ENCODE results near the gene ADPRS.

Gene ADPRS

DNA sequence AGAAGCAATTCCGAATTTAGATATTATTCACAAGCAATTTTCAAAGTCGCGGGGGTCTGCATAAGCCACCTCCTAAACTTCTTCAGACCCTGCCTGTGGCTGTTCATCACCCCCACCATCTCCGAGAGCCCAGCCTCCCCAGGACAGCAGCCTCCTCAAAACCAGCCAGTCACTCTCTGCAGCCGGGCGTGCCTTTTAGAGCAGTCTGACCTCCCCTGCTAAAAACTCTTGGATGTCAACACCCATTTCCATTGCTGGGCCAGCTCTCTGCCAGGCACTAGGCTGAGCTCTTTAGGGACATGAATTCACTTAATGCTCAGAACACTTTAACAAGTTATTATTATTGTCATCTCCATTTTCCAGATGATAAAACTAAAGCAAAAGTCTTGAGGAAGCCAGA, 11.7 kb downstream of the ADPRS start:
- no peak overlapping the region for H3K9ac ChIP-seq (ENCODE audit: low read length)
- no peaks in the 10 kb centered on the region for H3K4me1 ChIP-seq (ENCODE audit: control insufficient read depth, insufficient read depth, low read length)
- no peaks in the 10 kb centered on the region for H3K27me3 ChIP-seq (ENCODE audit: control insufficient read depth, insufficient read depth, low read length)
- no peaks in the 10 kb centered on the region for H3K36me3 ChIP-seq (ENCODE audit: control insufficient read depth, insufficient read depth, low read length)
- H3K4me3 ChIP-seq (ENCODE audit: low read length): no peak overlapping the region
- no peak overlapping the region for H3K27ac ChIP-seq (ENCODE audit: low read depth, low read length)

DNA sequence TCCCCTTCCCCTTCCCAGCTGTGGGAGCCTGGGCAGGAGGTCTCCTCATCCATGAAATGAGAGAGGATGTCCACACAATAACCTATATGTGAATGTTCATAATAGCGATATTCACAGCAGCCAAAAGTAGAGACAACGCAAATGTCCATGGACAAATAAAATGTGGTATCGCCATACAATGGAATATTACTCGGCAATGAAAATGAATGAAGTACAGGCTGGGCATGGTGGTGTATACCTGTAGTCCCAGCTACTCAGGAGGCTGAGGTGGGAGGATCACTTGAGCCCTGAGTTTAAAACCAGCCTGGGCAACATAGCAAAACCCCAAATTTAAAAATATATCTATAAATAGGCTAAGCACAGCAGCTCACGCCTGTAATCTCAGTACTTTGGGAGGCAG, 12.9 kb downstream of the ADPRS start:
- H3K4me3 ChIP-seq (ENCODE audit: low read length): no peak overlapping the region
- no peak overlapping the region for H3K27ac ChIP-seq (ENCODE audit: low read depth, low read length)

DNA sequence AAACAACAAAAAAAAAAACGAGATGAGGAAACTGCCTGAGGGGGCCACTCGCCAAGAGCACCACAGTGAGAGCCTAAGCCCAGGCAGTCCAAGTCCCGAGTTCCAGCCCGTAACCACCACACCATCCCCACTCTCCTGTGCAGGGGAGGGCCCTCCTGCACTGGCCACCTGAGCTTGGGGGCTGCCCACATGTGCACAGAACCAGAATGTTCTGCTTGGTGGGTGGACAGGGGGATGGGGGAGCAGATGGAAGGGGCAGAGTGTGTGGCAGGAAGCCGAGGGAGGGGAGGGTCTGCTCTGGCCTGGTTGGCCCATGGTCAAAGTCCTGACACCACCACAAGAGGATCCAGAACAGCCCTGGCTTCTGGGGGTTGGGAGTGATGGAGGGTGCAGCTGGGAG, 17.6 kb downstream of the ADPRS start:
- H3K27me3 ChIP-seq (ENCODE audit: control insufficient read depth, insufficient read depth, low read length): no peaks in the 10 kb centered on the region
- H3K27ac ChIP-seq (ENCODE audit: low read depth, low read length): no peak overlapping the region
- H3K36me3 ChIP-seq (ENCODE audit: control insufficient read depth, insufficient read depth, low read length): no peaks in the 10 kb centered on the region
- no peaks in the 10 kb centered on the region for H3K4me1 ChIP-seq (ENCODE audit: control insufficient read depth, insufficient read depth, low read length)
- H3K9ac ChIP-seq (ENCODE audit: low read length): no peak overlapping the region
- no peak overlapping the region for H3K4me3 ChIP-seq (ENCODE audit: low read length)

More for the DNA sequence above, 12.9 kb downstream of the ADPRS start:
- Histone ChIP-seq H3K4me1 (ENCODE audit: control insufficient read depth, insufficient read depth, low read length) (no peaks in the 10 kb centered on the region), H3K36me3 (ENCODE audit: control insufficient read depth, insufficient read depth, low read length) (no peaks in the 10 kb centered on the region), H3K27me3 (ENCODE audit: control insufficient read depth, insufficient read depth, low read length) (no peaks in the 10 kb centered on the region), H3K9ac (ENCODE audit: low read length) (no peak overlapping the region)

DNA sequence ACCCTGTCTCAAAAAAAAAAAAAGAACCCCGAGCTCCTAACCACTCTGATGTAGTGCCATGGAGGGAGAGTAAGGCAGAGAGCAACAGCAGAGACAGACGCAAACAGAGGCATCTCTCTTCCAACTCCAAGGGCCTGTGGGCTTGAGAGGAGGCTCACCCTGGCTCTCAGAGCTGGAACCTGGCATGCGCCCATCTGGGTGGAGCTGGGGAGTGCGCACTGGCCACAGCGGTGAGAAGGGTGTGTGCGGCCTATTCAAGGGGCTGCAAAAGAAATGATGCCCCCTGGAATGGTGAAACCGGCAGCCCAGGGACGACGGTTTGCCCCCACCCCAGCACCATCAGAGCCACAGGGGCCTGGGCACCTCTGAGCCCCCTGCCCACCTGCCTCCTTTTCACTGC, 18.7 kb downstream of the ADPRS start:
- Histone ChIP-seq H3K27ac (ENCODE audit: low read depth, low read length) (no peak overlapping the region), H3K27me3 (ENCODE audit: control insufficient read depth, insufficient read depth, low read length) (no peaks in the 10 kb centered on the region), H3K4me3 (ENCODE audit: low read length) (no peak overlapping the region), H3K36me3 (ENCODE audit: control insufficient read depth, insufficient read depth, low read length) (no peaks in the 10 kb centered on the region), H3K4me1 (ENCODE audit: control insufficient read depth, insufficient read depth, low read length) (no peaks in the 10 kb centered on the region), H3K9ac (ENCODE audit: low read length) (no peak overlapping the region)

DNA sequence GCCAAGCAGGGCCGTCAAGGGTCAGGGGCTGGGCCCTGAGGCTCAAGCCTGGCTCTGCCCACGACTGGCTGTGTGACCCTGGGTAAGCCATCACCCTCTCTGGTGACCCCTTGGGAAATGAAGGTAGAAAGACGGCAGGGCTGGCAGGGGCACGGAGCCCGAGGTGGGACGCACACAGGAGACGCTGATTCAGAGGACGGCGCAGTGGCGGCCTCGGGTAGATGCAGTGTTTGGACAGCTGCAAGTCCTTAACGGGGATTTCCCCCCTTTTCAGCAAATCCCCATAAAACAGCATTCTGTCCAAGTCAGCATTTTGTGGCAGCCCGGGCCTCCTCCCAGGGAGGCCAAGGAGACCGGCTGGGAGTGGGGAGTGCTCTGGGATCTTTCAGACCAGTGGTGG, 19.6 kb downstream of the ADPRS start:
- Histone ChIP-seq H3K27me3 (ENCODE audit: control insufficient read depth, insufficient read depth, low read length) (no peaks in the 10 kb centered on the region), H3K27ac (ENCODE audit: low read depth, low read length) (no peak overlapping the region), H3K36me3 (ENCODE audit: control insufficient read depth, insufficient read depth, low read length) (no peaks in the 10 kb centered on the region), H3K4me1 (ENCODE audit: control insufficient read depth, insufficient read depth, low read length) (no peaks in the 10 kb centered on the region), H3K4me3 (ENCODE audit: low read length) (no peak overlapping the region), H3K9ac (ENCODE audit: low read length) (no peak overlapping the region)

DNA sequence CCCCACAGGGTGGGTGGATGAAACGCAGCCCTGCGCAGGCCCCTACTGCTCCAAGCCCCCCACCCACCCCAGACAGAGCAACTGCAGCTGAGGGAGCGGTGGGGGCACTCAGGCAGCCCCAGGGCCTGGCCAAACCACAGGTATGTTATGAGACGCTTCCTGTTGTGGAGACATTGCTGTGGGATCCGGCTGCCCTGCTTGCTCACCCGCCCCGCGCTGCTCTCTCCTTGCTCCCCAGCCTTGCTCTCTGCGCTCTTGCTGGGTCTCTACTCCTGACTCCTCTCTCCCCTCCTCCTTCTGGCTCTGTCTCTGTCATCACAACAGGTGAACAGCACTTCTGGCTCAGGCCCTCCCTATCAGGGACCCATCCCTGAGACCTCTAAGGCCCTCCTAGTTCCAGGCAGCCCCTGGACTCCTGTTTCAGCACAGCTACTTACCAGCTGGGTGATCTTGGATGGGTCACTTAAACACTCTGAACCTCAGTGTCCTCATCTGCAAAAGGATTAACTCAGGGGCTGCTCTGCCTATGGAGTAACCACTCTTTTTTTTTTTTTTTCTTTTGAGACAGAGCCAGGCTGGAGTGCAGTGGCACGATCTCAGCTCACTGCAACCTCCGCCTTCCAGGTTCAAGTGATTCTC, 20.5 kb downstream of the ADPRS start:
- H3K9ac ChIP-seq (ENCODE audit: low read length): no peak overlapping the region
- no peaks in the 10 kb centered on the region for H3K4me1 ChIP-seq (ENCODE audit: control insufficient read depth, insufficient read depth, low read length)
- no peaks in the 10 kb centered on the region for H3K36me3 ChIP-seq (ENCODE audit: control insufficient read depth, insufficient read depth, low read length)
- H3K4me3 ChIP-seq (ENCODE audit: low read length): no peak overlapping the region
- H3K27me3 ChIP-seq (ENCODE audit: control insufficient read depth, insufficient read depth, low read length): no peaks in the 10 kb centered on the region
- no peak overlapping the region for H3K27ac ChIP-seq (ENCODE audit: low read depth, low read length)

DNA sequence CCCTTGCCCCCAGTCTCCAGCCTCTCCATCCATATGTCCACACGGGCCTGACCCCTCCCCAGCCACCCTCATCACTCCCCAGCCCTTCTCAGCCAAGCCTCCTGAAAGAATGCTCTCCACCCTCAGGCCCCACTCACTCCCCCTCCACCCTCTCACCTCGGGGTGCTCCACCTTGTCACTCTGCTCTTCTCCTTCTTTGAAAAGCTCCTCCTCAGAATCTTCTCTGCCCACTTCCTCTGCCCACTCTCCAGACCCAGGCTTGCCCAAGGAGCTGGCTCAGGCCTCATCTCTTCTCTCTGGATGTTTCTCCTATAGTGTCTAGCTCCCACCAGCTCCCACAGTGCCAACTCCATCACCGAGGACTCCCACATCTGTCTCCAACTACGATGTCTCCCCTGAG, 22.5 kb downstream of the ADPRS start:
- Histone ChIP-seq H3K4me1 (ENCODE audit: control insufficient read depth, insufficient read depth, low read length) (peaks cover 8% of the 10 kb centered on the region), H3K36me3 (ENCODE audit: control insufficient read depth, insufficient read depth, low read length) (no peaks in the 10 kb centered on the region), H3K4me3 (ENCODE audit: low read length) (no peak overlapping the region), H3K9ac (ENCODE audit: low read length) (no peak overlapping the region), H3K27me3 (ENCODE audit: control insufficient read depth, insufficient read depth, low read length) (no peaks in the 10 kb centered on the region), H3K27ac (ENCODE audit: low read depth, low read length) (no peak overlapping the region)

DNA sequence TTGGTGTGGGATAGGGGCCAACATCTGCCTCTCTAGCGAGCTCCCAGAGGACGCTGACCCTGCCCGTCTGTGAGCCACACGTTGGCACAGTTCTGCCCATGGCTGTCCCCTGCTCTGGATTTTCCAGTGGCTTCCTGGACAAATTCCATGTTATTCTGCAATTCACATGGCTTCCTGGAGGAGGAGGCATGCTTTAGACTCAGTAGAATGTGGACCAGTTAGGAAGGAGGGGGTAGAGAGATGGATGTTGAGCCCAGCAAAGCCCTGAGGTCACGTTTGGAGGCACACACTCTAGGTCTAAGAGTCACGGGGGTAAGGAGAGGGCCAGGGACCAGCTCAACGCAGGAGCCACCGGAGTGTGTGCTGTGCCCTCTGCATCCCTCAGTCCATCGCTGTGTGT, 24.1 kb downstream of the ADPRS start:
- H3K9ac ChIP-seq (ENCODE audit: low read length): no peak overlapping the region
- H3K4me3 ChIP-seq (ENCODE audit: low read length): no peak overlapping the region
- H3K36me3 ChIP-seq (ENCODE audit: control insufficient read depth, insufficient read depth, low read length): no peaks in the 10 kb centered on the region
- peaks cover 12% of the 10 kb centered on the region for H3K4me1 ChIP-seq (ENCODE audit: control insufficient read depth, insufficient read depth, low read length)
- no peaks in the 10 kb centered on the region for H3K27me3 ChIP-seq (ENCODE audit: control insufficient read depth, insufficient read depth, low read length)
- no peak overlapping the region for H3K27ac ChIP-seq (ENCODE audit: low read depth, low read length)

DNA sequence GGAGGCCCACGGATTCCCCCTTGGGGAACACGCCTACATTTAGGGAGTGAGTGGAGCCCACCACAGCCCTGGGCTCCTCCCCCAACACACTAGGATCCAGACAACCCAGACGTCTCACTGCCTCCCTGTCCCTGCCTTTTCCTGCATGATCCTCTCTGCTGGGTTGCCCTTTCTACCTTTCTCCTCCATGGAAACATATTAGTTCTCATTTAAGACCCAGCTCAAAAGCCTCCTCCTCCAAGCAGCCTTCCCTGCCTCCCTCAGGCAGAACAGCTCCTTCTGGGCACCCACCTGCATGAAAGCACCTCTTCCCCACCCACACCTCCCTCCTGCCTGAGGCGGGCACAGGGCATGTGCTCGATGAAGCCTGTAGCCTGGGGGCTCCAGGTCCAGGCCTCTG, 25.7 kb downstream of the ADPRS start:
- H3K9ac ChIP-seq (ENCODE audit: low read length): no peak overlapping the region
- H3K4me3 ChIP-seq (ENCODE audit: low read length): no peak overlapping the region
- H3K4me1 ChIP-seq (ENCODE audit: control insufficient read depth, insufficient read depth, low read length): peaks cover 12% of the 10 kb centered on the region
- peak overlapping the region; percentile 74 for H3K27ac ChIP-seq (ENCODE audit: low read depth, low read length)
- no peaks in the 10 kb centered on the region for H3K27me3 ChIP-seq (ENCODE audit: control insufficient read depth, insufficient read depth, low read length)
- H3K36me3 ChIP-seq (ENCODE audit: control insufficient read depth, insufficient read depth, low read length): no peaks in the 10 kb centered on the region

DNA sequence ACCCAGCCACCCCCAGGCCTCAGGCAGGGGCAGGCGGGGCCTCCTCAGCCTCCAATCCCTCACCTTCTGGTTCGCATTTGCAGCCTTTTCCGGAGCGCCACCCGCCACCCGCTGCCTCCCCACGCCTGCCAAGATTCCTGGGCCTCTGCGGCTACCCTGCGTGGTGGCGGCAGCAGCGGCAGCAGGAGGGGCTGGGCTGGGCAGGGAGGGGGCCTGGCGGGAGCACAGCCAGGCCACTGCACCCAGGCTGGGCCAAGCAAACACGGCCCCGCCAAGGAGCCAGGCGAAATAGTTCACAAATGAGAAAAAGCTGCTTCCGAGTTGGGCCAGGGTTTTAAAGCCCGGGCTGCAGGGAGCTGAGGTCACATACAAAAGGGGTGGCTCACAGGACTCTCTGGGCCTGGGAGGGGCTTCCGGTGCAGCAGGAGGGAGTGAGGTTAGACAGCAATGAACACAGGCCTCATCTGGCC, 26.5 kb downstream of the ADPRS start:
- H3K27ac ChIP-seq (ENCODE audit: low read depth, low read length): peak overlapping the region; percentile 74
- H3K4me1 ChIP-seq (ENCODE audit: control insufficient read depth, insufficient read depth, low read length): peaks cover 12% of the 10 kb centered on the region
- no peaks in the 10 kb centered on the region for H3K36me3 ChIP-seq (ENCODE audit: control insufficient read depth, insufficient read depth, low read length)
- H3K9ac ChIP-seq (ENCODE audit: low read length): no peak overlapping the region
- H3K4me3 ChIP-seq (ENCODE audit: low read length): no peak overlapping the region
- no peaks in the 10 kb centered on the region for H3K27me3 ChIP-seq (ENCODE audit: control insufficient read depth, insufficient read depth, low read length)

DNA sequence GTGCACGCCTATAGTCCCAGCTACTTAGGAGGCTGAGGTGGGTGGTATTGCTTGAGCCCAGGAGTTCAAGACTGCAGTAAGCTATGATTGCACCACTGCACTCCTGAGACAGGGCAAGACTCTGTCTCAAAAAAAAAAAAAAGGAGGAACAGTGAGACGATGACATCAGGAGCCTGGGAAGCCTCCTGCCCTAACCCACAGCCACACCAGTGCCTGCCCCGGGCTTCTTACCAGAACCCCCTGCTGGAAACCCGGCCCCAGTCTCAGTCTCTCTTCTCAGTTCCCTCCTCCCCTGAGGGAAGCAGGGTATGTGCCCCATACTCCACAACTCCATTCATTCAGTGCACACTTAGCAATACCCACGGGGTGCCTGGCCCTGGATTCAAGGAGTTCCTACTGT, 27.2 kb downstream of the ADPRS start:
- Histone ChIP-seq H3K36me3 (ENCODE audit: control insufficient read depth, insufficient read depth, low read length) (no peaks in the 10 kb centered on the region), H3K27ac (ENCODE audit: low read depth, low read length) (peak overlapping the region; percentile 14), H3K4me3 (ENCODE audit: low read length) (no peak overlapping the region), H3K27me3 (ENCODE audit: control insufficient read depth, insufficient read depth, low read length) (no peaks in the 10 kb centered on the region), H3K9ac (ENCODE audit: low read length) (no peak overlapping the region), H3K4me1 (ENCODE audit: control insufficient read depth, insufficient read depth, low read length) (peaks cover 12% of the 10 kb centered on the region)

DNA sequence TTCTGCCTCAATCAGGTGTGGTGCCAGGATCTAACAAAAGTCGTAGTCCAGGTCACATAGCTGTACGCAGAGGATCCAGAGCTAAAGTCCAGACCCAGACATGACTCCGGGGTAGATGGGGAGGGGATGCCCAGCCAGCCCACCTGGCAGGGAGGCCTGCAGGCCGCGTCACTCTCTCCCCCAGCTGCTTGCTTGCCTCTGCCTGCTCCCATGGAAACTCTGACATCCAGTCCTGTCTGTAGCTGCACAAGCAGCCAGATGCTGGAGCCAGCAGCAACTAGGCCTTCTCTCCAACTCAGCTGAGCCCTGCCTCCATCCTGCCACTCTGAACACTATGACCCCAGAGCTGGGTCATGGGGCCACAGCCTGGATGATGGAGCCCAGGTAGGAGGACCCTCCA, 28.2 kb downstream of the ADPRS start:
- Histone ChIP-seq H3K4me1 (ENCODE audit: control insufficient read depth, insufficient read depth, low read length) (peaks cover 12% of the 10 kb centered on the region), H3K9ac (ENCODE audit: low read length) (no peak overlapping the region), H3K27ac (ENCODE audit: low read depth, low read length) (no peak overlapping the region)

DNA sequence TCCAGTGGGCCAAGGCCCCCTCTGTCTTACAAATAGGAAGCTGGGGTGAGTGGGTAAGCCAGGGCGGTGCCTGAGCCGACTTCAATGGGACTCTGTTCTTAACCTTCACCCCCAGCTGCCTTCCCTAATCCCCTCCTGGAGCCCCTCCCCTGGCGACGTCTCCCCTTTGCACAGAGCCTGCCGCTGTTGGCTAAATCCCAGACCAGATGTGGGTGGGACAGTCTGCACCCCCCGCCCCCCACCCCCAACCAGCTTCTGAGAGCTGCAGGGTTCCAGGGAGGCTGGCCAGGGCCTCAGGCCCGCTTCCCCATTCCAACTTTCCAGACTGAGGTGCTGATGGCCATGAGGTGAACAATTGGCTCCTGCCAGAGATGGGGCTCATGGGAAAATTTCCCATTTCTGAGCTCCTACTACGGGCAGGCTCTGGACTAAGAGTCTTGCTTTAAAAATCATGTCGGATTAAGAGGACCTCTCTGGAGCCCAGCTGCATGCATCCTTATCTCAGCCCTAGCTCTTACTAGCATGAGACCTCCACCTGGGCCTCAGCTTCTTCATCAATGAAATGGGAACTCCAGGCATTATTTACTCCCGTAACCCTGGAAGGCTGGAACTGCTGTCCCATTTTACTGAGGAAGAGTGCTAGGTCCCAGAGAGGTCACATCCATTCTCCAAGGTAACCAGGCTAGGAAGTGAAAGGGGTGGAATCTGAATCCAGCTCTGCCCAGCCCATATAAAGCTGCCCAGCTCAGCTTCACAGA, 29.9 kb downstream of the ADPRS start:
- Histone ChIP-seq H3K27me3 (ENCODE audit: control insufficient read depth, insufficient read depth, low read length) (no peaks in the 10 kb centered on the region), H3K9ac (ENCODE audit: low read length) (no peak overlapping the region), H3K27ac (ENCODE audit: low read depth, low read length) (no peak overlapping the region), H3K4me1 (ENCODE audit: control insufficient read depth, insufficient read depth, low read length) (peaks cover 12% of the 10 kb centered on the region), H3K36me3 (ENCODE audit: control insufficient read depth, insufficient read depth, low read length) (no peaks in the 10 kb centered on the region), H3K4me3 (ENCODE audit: low read length) (no peak overlapping the region)

More for the DNA sequence above, 28.2 kb downstream of the ADPRS start:
- H3K36me3 ChIP-seq (ENCODE audit: control insufficient read depth, insufficient read depth, low read length): no peaks in the 10 kb centered on the region
- no peak overlapping the region for H3K4me3 ChIP-seq (ENCODE audit: low read length)
- H3K27me3 ChIP-seq (ENCODE audit: control insufficient read depth, insufficient read depth, low read length): no peaks in the 10 kb centered on the region
